CD14-positive monocyte (primary cell): ENCODE measurements around the gene PEX5L. TPM values are rescaled to one million over a fixed set of nuclear protein-coding genes. Genes with fewer than 3 reads are reported as not detected.

Experiments
- DNase-seq, 3 donors: peaks; one replicate each; pipeline ENCODE4 v3.0.0-alpha.2; 2011 to 2022
- H2AFZ ChIP-seq: 2 replicates; pipeline ENCODE4 v1.6.0; 2012; ENCODE audit warnings: mild to moderate bottlenecking, low read depth, low read length, inconsistent platforms; ENCODE audit not compliant: insufficient read depth, poor library complexity, severe bottlenecking
- H3K27ac ChIP-seq, 2 donors: 1 replicate in 1 of 2; 2 replicates in 1 of 2; pipeline ENCODE4 v1.5.1; 2012 to 2013; ENCODE audit warnings: low read length in 2 of 2, control low read depth in 1 of 2, inconsistent platforms in 1 of 2, low read depth in 1 of 2, mild to moderate bottlenecking in 1 of 2
- H3K27me3 ChIP-seq, 2 donors: one replicate each; pipeline versions ENCODE4 v1.6.0 to v1.6.1; 2011 to 2013; ENCODE audit warnings: low read length in 2 of 2; ENCODE audit not compliant: control insufficient read depth in 2 of 2, insufficient read depth in 2 of 2
- H3K36me3 ChIP-seq, 2 donors: replicated peaks in 1 of 2; 1 replicate in 1 of 2; 2 replicates in 1 of 2; pipeline versions ENCODE4 v1.5.1 to v1.6.1; 2012 to 2013; ENCODE audit warnings: low read length in 2 of 2, control low read depth in 1 of 2, inconsistent platforms in 1 of 2, mild to moderate bottlenecking in 1 of 2; ENCODE audit not compliant: insufficient read depth in 2 of 2, control insufficient read depth in 1 of 2
- H3K4me1 ChIP-seq, 2 donors: 1 replicate in 1 of 2; 2 replicates in 1 of 2; pipeline versions ENCODE4 v1.5.1 to v1.6.1; 2012 to 2013; ENCODE audit warnings: low read length in 2 of 2, control low read depth in 1 of 2, inconsistent platforms in 1 of 2, mild to moderate bottlenecking in 1 of 2, moderate library complexity in 1 of 2; ENCODE audit not compliant: insufficient read depth in 2 of 2, control insufficient read depth in 1 of 2
- H3K4me2 ChIP-seq: replicated peaks from 2 replicates; pipeline ENCODE3; 2012; ENCODE audit warnings: low read length, moderate library complexity, mild to moderate bottlenecking; ENCODE audit not compliant: poor library complexity, severe bottlenecking; ENCODE audit errors: extremely low read depth
- H3K4me3 ChIP-seq, 3 experiments: fragments of 200-600 bp in 1 of 3; sonication (generic) in 1 of 3; replicated peaks in 1 of 3; 1 replicate in 2 of 3; 2 replicates in 1 of 3; pipeline ENCODE4 v1.5.1; 2011 to 2013; ENCODE audit warnings: low read length in 3 of 3, mild to moderate bottlenecking in 3 of 3, control low read depth in 2 of 3, low read depth in 2 of 3, inconsistent platforms in 1 of 3, moderate library complexity in 1 of 3
- H3K79me2 ChIP-seq: 2 replicates; pipeline ENCODE4 v1.6.0; 2012; ENCODE audit warnings: mild to moderate bottlenecking, control low read depth, inconsistent platforms, low read length, moderate library complexity; ENCODE audit not compliant: insufficient read depth
- H3K9ac ChIP-seq: 2 replicates; pipeline ENCODE4 v1.6.0; 2017; ENCODE audit warnings: low read length, mild to moderate bottlenecking; ENCODE audit not compliant: insufficient read depth, poor library complexity, severe bottlenecking
- H3K9me3 ChIP-seq, 2 donors: replicated peaks in 1 of 2; 1 replicate in 1 of 2; 2 replicates in 1 of 2; pipeline versions ENCODE4 v1.5.1 to v1.6.1; 2012 to 2013; ENCODE audit warnings: low read length in 2 of 2, control low read depth in 1 of 2; ENCODE audit not compliant: control insufficient read depth in 1 of 2, insufficient read depth in 1 of 2
- H4K20me1 ChIP-seq: 2 replicates; pipeline ENCODE4 v1.6.0; 2012; ENCODE audit warnings: mild to moderate bottlenecking, low read length, control low read depth, moderate library complexity; ENCODE audit not compliant: insufficient read depth
- H3K27ac Mint-ChIP-seq, 7 donors: one replicate each; pipeline ENCODE4 v1.8.0; 2020; ENCODE audit warnings: mild to moderate bottlenecking in 7 of 7, mixed read lengths in 7 of 7, moderate library complexity in 6 of 7, inconsistent platforms in 2 of 7
- H3K27me3 Mint-ChIP-seq, 3 donors: one replicate each; pipeline ENCODE4 v1.8.0; 2021 to 2022; ENCODE audit warnings: low read depth in 3 of 3, mild to moderate bottlenecking in 3 of 3, mixed read lengths in 3 of 3, moderate library complexity in 3 of 3, inconsistent platforms in 1 of 3
- H3K36me3 Mint-ChIP-seq, 2 donors: one replicate each; pipeline ENCODE4 v1.8.0; 2020; ENCODE audit warnings: mixed read lengths in 2 of 2, inconsistent platforms in 1 of 2, mild to moderate bottlenecking in 1 of 2
- H3K4me1 Mint-ChIP-seq: one replicate; pipeline ENCODE4 v1.8.0; 2020; ENCODE audit warnings: mild to moderate bottlenecking, mixed read lengths
- H3K4me3 Mint-ChIP-seq, 2 donors: one replicate each; pipeline ENCODE4 v1.8.0; 2020; ENCODE audit warnings: mild to moderate bottlenecking in 2 of 2, mixed read lengths in 2 of 2, moderate library complexity in 1 of 2
- H3K9me3 Mint-ChIP-seq, 7 donors: one replicate each; pipeline ENCODE4 v1.8.0; 2020 to 2022; ENCODE audit warnings: mixed read lengths in 7 of 7, mild to moderate bottlenecking in 6 of 7, moderate library complexity in 6 of 7, inconsistent platforms in 2 of 7
- WGBS: methylation state at CpG from one replicate; pipeline ENCODE4 v1.1.5; 2013; ENCODE audit warnings: missing lambda C conversion rate; ENCODE audit not compliant: insufficient coverage; 5-methylcytosine and 5-hydroxymethylcytosine counted together
- intact Hi-C, 2 donors: fragments of 100-400 bp; cut with micrococcal nuclease; formaldehyde crosslinking; loops; one replicate each; pipeline versions ENCODE4 v1.15.0 to v1.15.1; 2023
- polyA plus RNA-seq, 3 donors: library from polyadenylated mRNA; depleted of rRNA in 1 of 3; unstranded in 2 of 3; stranded (reverse) in 1 of 3; fragments of 300-500 nt in 2 of 3; fragments of >200 nt in 1 of 3; fragmentation: Illumina TruSeq in 2 of 3; gene quantifications; 1 replicate in 2 of 3; 2 replicates in 1 of 3; pipeline ENCODE4 v1.2.3, GENCODE V29; 2012 to 2021
- TF ChIP-seq, protein P1 (sequence below): fragments of 200-600 bp; IDR thresholded peaks from one replicate; pipeline ENCODE4 v1.8.0; 2022; ENCODE audit warnings: antibody characterized with exemption, mild to moderate bottlenecking

PEX5L gene
- polyA plus RNA-seq, 3 donors: not detected

DNA sequence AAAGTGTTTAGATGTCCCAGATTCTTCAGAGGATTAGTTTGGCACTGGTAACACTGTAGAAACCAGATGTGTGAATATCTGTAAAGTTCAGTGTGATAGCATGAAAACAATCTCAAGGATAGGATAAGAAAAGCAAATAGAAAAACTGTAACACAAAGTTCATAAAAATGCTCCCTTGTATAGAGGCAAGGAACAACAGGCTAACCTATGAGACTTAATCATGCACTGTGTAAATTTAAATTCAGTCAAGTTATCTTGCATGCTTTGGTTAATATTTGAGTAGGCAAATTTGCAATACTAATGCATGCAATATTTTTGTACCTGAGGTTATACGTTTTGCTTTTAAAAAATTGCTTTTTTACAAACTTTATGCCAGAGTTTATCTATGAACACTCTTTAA is 239.5 kb downstream of the PEX5L start:
- DNase-seq: no peak
- no peaks in the 10 kb centered on the region for H3K4me1 ChIP-seq
- H3K27ac Mint-ChIP-seq: no peak overlapping the region
- H3K9ac ChIP-seq: no peak overlapping the region
- intact Hi-C loops: no loop called here
- no peaks in the 10 kb centered on the region for H3K36me3 ChIP-seq
- no peak overlapping the region for H3K27ac ChIP-seq
- no peaks in the 10 kb centered on the region for H3K27me3 ChIP-seq
- H3K79me2 ChIP-seq: no peaks in the 10 kb centered on the region
- H3K9me3 ChIP-seq: no peaks in the 10 kb centered on the region
- TF ChIP-seq, protein P1, sequence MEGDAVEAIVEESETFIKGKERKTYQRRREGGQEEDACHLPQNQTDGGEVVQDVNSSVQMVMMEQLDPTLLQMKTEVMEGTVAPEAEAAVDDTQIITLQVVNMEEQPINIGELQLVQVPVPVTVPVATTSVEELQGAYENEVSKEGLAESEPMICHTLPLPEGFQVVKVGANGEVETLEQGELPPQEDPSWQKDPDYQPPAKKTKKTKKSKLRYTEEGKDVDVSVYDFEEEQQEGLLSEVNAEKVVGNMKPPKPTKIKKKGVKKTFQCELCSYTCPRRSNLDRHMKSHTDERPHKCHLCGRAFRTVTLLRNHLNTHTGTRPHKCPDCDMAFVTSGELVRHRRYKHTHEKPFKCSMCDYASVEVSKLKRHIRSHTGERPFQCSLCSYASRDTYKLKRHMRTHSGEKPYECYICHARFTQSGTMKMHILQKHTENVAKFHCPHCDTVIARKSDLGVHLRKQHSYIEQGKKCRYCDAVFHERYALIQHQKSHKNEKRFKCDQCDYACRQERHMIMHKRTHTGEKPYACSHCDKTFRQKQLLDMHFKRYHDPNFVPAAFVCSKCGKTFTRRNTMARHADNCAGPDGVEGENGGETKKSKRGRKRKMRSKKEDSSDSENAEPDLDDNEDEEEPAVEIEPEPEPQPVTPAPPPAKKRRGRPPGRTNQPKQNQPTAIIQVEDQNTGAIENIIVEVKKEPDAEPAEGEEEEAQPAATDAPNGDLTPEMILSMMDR: no peak
- H4K20me1 ChIP-seq: no peaks in the 10 kb centered on the region
- no peaks in the 10 kb centered on the region for H3K36me3 Mint-ChIP-seq
- no peak overlapping the region for H3K4me3 ChIP-seq
- H3K4me2 ChIP-seq: no peak overlapping the region
- H2AFZ ChIP-seq: no peak overlapping the region
- no peaks in the 10 kb centered on the region for H3K9me3 Mint-ChIP-seq
- H3K27me3 Mint-ChIP-seq: peaks cover 0 to 3% (median 2%) of the 10 kb centered on the region in 3 donors
- H3K4me3 Mint-ChIP-seq: no peak overlapping the region
- no CpG with 5 or more reads among the region's 1 CpG for WGBS
- H3K4me1 Mint-ChIP-seq: no peaks in the 10 kb centered on the region

GRCh38 chr3:179796421-179796820 is 240.3 kb downstream of the PEX5L start:
- no peak overlapping the region for H2AFZ ChIP-seq
- intact Hi-C loops: no loop called here
- no peaks in the 10 kb centered on the region for H4K20me1 ChIP-seq
- DNase-seq: no peak
- no peak overlapping the region for H3K4me3 Mint-ChIP-seq
- H3K27ac Mint-ChIP-seq: no peak overlapping the region
- H3K36me3 Mint-ChIP-seq: no peaks in the 10 kb centered on the region
- no peaks in the 10 kb centered on the region for H3K79me2 ChIP-seq
- no peaks in the 10 kb centered on the region for H3K9me3 ChIP-seq
- H3K4me1 ChIP-seq: no peaks in the 10 kb centered on the region
- H3K9me3 Mint-ChIP-seq: no peaks in the 10 kb centered on the region
- H3K27me3 Mint-ChIP-seq: peaks cover 0 to 3% (median 2%) of the 10 kb centered on the region in 3 donors
- H3K4me2 ChIP-seq: no peak overlapping the region
- TF ChIP-seq, protein P1: no peak
- H3K9ac ChIP-seq: no peak overlapping the region
- WGBS: no CpG with 5 or more reads among the region's 4 CpGs
- H3K36me3 ChIP-seq: no peaks in the 10 kb centered on the region
- H3K27me3 ChIP-seq: no peaks in the 10 kb centered on the region
- no peak overlapping the region for H3K27ac ChIP-seq
- H3K4me1 Mint-ChIP-seq: no peaks in the 10 kb centered on the region
- H3K4me3 ChIP-seq: no peak overlapping the region
